Stimulated activated CD4-positive, alpha-beta T cell treated with anti-CD3 and anti-CD28 coated beads, Interleukin-15, amount 100 ng/mL, for 1 hour (primary cell): Measurements from ENCODE around the gene OR6C1.
"Not testable (repeated sequence)": the region's sequence is repeated elsewhere in the genome, so short reads cannot be mapped to it uniquely, and the experiment has no call there.

Source experiments
- DNase-seq, 2 donors: peaks; one replicate each; pipeline ENCODE4 v3.0.0-alpha.2; 2020; ENCODE audit warnings: low read depth in 1 of 2, low spot score in 1 of 2

OR6C1 gene

GRCh38 chr12:55314043-55314442 lies at the start of gene OR6C1:
OR6C1 (plus strand) TSS chr12:55314343; CDS start chr12:55320600, 6,257 bp downstream.
- DNase-seq = no peak

DNA sequence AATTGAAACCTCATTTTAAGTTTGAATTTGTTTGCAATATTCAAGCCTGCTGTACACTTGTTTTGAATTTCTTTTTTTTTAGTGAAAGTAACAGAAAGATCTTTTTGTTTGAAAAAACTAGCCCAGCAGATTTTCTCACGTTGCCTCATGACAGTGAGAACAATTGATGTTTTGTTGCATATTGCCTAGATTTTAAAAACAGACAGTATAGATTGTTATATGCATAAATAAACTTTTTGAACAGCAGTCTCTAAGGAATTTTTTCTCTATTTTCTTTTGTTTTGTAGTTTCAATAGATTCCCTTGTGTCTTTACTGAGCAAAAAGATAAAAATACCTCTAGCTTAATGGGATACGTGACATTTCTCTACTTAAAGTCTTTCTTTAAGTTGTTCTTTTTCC lies 33.2 kb upstream of the OR6C1 start:
- DNase-seq = no peak

- DNase-seq = no peak
These were observed 24.1 kb upstream of the OR6C1 start for GRCh38 chr12:55289999-55290398.

DNA sequence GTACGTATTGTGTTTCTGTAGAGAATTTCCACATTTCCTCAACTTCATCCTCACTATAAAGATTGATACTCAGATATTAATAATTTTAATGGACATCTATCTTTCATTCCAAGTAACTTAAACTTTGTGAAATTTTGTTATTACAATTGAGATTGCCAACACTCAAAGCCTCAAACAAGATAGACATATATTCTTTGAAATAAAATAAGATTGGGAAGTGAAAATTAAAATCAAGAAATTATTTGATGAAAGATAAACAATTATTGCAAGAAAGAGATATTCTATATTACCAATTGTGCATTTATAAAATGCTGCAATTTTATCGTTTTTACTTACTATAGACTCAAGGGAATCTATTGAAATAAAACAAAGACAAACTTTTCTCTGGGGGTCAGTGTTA lies 17.7 kb upstream of the OR6C1 start, which contains the start of gene OR6C6:
OR6C6 (minus strand) TSS at position 101 of the 400 bp plus-strand sequence. CDS start 1,337 bp downstream, outside the sequence.
- no peak for DNase-seq

DNA sequence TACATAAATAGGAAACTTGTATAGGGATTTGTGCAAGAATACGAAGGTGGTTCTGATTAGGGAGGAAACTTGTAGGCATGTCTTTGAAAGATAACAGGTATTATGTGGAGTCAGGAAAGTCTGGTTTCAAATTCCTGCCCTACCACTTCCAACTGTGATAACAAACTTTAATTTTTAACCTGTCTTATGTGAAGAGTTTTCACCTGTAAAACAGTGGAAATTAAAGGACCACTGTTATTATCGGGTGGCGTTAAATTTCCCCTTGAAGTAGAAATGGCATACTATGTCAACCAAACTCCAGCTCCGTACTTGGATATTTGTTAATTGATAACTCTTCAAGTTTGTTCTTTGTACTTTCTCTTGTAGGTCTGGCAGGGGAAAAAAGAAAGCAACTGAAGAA lies 6.1 kb downstream of the OR6C1 start:
- DNase-seq = no peak

GRCh38 chr12:55325801-55326200 lies 11.7 kb downstream of the OR6C1 start:
- not testable (repeated sequence) for DNase-seq

- no peak for DNase-seq
These were observed 16.3 kb downstream of the OR6C1 start, which contains the start of gene OR6C3 for GRCh38 chr12:55330446-55330845. OR6C3 (plus strand) TSS chr12:55330746; CDS start chr12:55331701, 955 bp downstream.

DNA sequence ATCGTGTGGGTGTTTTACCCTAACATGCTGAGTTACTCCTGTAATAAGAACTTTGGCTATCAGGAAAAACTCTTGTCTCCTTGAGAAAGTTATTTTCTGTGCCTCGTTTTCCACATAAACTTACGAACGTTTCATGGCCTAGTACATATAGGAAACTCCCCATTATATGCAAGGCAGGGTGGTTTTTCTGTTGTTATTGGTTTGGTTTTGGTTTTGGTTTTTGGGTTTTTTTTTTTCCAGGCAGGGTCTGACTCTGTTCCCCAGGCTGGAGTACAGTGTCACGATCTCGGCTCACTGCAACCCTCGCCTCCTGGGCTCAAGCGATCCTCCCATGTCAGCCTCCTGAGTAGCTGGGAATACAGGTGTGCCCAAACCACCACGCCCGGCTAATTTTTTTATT lies 21.9 kb downstream of the OR6C1 start:
- no peak for DNase-seq

DNA sequence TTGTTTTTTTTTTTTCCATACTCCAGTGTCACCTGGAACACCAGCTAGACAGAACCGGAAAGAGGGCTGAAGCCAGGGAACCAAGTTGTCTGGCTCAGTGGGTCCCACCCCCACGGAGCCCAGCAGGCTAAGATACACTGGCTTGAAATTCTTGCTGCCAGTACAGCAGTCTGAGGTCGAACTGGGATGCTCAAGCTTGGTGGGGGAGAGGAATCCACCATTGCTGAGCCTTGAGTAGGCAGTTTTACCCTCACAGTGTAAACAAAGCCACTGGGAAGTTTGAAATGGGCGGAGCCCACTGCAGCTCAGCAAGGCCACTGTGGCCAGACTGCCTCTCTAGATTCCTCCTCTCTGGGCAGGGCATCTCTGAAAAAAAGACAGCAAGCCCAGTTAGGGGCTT lies 41.2 kb downstream of the OR6C1 start:
- DNase-seq = not testable (repeated sequence)

- no peak for DNase-seq
These were observed 48.5 kb downstream of the OR6C1 start, which contains the start of gene OR6C75 for GRCh38 chr12:55362675-55363074. OR6C75 (plus strand) TSS chr12:55362975; CDS start chr12:55365111, 2,136 bp downstream.

DNA sequence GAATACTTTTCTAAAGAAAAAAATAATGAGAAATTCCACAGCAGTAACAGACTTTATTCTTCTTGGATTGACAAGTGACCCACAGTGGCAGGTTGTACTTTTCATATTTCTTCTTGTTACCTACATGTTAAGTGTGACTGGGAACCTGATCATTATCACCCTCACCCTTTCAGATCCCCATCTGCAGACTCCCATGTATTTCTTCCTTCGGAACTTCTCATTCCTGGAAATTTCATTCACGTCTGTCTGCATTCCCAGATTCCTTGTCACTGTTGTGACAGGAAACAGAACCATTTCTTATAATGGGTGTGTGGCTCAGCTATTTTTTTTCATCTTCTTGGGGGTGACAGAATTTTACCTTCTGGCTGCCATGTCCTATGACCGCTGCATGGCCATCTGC lies 50.9 kb downstream of the OR6C1 start:
- no peak for DNase-seq
